ENCODE results near the gene ATOH8.

Gene ATOH8

DNA sequence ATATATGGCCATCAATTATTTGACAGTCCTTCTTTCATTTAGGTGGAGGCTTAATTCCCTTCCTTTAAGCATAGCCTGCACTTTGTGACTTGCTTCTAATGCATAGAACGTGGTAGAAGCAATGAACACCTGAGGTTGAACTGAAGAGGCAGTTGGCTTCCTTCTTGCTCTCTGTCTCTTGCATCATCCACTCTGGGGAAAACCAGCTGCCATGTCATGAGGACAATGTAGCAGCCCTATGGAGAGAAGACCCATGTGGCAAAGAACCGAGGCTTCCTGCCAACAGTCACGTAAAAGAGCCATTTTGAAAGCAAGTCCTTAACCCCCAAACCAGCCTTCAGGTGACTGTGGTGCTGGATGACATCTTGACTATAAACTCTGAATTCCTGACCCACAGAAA is 46.8 kb downstream of the ATOH8 start:
- no peak for FAIRE-seq
- DNase-seq (ENCODE audit: low spot score), result no peak

DNA sequence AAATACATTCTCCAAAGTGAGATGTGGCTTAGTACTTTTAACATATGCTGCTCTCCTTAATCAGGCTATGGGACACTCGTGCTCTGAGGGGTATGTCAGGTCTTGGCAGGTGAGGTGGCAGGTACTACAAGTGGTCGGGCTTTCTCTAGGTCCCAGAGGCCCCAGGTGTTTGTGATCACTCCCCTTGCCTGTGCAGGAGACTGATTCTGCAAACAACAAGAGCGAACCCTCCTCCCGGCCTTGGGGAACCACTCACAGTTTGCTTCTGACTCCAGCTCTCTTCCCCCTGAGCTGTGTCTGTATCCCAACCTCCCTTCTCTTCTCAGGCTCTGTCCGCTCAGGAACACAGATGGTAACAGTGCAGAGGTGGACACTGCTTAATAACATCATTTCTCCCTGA is 48.1 kb downstream of the ATOH8 start:
- DNase-seq (ENCODE audit: low spot score), result no peak
- no peak for FAIRE-seq

DNA sequence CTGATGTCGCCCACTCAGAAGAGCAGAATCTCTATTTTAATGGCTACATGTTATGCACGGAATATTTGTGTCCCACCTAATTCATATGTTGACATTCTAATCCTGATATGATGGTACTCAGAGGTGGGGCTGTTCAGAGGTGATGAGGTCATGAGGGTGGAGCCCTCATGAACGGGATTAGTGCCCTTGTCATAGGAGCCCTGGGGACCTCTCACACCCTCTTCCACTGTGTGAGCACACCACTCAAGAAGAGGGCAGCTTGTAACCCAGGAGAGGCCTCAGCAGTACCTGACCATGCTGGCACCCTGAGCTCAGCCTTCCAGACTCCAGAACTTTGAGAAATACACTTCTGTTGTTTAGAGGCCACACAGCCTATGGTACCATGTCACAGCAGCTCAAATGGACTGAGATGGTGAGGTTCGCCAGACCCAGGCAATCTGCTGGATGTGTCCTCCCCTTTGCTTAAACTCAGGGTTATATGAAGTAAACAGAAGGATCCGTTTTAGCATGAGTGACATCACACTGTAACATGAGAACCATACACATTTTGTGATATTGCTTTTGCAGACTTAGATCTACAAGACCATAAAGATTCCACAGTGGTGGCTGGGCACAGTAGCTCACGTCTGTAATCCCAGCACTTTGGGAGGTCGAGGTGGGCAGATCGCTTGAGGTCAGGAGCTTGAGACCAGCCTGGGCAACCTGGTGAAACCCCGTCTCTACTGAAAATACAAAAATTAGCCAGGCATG is 48.7 kb downstream of the ATOH8 start:
- FAIRE-seq (no peak), DNase-seq (ENCODE audit: low spot score) (no peak)

- no peak for FAIRE-seq
- DNase-seq (ENCODE audit: low spot score), result no peak
These were observed 50.1 kb downstream of the ATOH8 start for GRCh38 chr2:85803704-85804425.

- FAIRE-seq (no peak), DNase-seq (ENCODE audit: low spot score) (no peak)
These were observed 50.8 kb downstream of the ATOH8 start for GRCh38 chr2:85804583-85804982.

DNA sequence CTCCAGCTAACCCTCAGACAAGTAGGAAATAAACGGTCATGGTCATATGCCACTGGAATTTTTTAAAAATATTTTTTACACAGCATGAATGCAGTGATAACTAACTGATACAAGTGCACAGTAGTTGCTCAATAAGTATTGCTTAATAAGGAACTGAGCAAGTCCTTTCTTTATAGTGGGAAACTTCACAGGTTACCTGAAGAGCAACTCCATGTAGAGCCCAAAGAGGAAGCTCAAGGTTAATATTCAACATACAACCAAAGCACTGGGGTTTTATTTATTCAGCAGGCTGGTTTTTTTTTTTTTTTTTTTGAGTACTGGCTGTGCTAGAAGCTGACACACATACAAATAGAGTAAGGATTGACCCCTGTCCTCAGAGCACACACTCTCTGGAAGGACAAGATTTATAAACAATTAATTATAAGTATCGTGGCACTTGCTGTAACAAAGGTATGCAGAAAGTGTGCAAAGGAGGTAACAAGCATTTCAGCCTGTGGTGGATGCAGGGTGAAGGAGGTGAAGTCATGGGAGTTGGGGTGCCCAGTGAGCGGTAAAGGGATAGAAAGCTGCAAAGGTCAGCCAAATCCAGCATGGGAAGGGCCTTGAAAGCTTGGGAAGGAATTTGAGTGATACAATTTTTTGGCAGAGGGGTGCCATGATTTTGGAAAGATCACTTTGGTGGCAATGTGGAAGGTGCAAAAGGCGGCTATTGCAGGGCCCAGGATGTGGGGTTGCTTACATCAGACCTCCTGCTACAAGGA is 52.7 kb downstream of the ATOH8 start:
- FAIRE-seq (peak; percentile 82), DNase-seq (ENCODE audit: low spot score) (peak; percentile 55)

DNA sequence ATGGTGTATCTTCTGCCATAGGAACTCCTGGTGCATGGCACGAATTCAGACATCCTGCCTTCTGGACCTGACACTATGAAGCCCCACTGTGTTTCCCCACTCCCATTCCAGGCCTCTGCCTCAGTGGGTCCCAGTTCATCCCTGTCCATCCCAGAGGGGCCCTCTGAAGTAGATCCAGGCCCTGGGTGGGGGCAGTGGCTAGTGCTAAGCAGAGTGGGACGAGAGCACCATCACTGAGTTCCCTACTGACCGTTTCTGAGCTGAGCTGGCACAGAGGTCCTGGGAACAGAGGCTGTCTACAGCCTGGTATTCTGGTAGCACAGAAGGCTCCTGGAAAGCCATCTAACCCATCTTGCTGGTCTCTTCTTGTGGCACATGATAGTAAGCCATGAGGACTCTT is 54.0 kb downstream of the ATOH8 start:
- FAIRE-seq (no peak), DNase-seq (ENCODE audit: low spot score) (no peak)

DNA sequence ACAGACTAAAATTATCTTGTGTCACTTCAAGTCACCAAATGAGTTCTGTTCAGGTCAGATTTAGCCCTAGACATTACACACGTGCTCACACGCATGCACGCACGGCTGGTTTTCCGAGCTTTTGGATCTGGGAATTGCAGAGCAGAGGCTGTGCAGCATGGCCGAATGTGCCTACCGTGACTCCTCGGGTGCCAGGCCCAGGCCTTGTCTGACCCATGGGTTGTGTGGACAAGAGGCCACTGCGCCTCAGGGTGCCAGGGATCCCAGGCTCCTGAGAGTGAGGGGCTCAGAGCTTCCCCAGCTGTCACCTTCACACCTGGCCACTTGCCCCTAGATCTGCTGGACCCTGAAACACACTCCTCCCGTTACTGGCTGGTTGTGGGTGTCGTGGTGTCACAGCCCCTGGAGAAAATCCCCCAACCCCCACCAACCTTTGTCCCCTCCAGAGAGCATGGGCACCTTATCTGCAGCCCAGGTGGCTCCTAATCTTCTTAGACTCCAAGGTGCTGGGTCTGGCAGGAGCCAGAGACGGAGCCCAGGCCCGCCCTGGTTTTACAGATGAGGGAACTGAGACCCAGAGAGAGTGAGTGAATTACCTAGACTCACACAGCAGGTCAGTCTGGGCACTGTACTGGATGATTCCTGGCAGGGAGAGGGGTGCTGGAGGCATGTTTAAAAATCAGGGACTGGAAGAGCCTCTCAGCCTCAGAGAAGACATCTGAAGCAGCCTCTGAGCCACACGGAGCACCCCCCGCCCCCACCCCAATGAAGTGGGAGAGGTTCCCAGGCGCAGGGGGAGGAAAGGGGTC is 56.8 kb downstream of the ATOH8 start:
- DNase-seq (ENCODE audit: low spot score), result no peak
- no peak for FAIRE-seq

DNA sequence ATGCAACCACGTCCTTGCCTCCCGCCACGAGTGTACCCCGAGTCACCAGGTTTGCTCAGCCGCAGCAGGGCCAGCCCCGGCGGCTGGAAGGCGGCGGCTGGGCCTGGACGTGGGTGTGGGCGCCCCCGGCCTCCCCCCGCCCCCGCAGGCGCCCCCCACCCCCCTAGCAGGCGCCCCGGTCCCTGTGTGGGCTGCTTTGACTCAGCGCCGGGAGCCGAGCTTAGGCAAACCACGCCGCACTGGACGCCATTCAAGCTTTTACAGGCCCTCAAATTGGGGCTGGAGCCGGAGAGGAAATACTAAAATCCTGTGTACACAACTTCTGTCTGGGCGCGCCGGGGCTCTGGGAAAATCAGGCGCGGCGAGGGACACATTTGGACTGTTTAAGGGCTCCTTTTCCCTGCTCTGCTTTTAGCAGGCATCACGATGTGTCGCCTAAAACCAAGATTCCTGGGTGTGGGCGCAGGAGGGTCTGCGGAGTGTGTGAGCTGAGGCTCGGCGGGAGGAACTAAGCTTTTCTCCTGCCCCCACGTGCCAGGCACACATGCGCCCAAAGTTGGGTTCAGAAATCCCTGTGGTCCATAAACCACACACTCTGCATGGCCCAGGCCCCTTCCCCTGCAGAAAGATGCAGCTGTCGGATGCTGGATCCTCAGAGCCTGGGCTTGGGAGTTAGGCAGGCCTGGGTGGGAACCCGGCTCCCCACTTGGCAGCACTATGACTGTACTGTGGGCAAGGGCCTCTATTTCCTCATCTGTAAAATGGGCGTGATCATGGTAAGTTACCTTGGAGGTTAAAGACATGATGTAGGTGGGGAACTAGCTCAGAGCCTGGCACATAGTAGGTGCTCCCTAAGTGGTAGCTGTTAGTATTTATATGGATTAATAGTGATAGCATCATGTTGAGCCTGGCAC is 57.6 kb downstream of the ATOH8 start:
- no peak for DNase-seq (ENCODE audit: low spot score)
- no peak for FAIRE-seq

DNA sequence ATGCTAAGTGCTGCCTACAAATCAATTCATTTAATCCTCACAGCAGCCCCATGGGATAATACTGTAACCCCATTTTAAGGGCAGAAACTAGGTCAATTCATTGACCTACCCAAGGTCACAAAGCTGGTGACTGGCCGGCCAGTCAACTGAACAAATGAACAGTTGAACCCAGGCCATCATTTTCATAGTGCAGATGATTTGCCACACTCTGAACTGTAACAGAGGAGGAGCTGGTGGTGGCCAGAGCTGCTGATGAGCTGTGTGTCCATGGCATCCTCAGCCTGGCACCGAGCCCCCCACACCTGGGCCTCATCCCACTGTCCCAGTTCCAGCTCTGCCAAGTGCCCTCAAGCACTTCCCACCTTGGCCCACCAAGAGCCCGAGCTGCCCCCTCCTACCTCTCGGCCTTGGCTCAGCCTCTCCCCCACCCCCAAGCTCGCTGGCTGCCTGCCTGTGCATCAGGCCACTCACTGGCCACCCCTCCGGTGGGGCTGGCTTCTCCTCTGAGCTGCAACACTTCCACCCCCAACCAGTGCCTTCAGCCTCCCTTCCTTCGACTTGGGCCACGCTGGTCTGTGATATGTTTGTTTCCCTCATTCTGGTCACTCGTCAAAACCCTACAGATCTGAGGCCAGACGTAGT is 58.4 kb downstream of the ATOH8 start:
- no peak for DNase-seq (ENCODE audit: low spot score)
- FAIRE-seq, result no peak

DNA sequence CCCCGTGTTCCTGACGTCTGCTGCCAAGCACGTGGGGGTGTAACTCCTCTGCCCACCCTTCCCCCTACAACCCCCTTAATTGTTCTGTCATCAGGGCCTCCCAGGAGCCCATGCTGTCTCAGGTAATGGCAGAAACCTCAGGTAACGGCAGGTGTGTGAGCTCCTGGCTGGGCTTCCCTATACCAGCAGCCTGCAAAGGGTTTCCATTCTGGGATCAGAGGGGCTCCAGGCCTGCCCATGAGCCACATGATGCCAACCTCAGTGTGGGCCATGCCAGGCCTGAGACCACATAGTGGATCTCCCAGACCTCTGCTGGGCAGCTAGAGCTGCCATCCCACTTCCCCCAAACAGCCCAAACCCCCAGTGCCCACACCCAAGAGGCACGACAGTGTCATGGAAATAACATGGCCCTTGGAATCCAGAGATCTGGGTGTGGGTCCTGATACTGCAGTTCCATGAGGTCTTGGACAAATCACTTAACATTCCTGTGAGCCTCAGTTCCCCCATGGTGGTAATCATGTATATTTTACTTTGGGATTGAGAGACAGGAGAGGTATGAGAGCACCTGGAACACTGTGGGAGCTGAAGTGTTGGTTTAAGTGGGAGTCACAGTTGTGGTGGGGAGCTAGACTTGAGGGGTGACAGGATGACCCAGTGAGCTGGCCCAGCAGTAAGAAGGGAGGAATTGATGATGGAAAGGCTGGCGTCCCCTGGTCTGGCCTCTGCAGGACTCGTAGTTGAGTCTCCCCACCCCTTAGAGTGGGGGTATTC is 59.6 kb downstream of the ATOH8 start:
- no peak for FAIRE-seq
- DNase-seq (ENCODE audit: low spot score), result no peak

GRCh38 chr2:85813982-85814801 is 60.4 kb downstream of the ATOH8 start:
- FAIRE-seq (no peak), DNase-seq (ENCODE audit: low spot score) (peak; percentile 73)

GRCh38 chr2:85814802-85815550 is 61.2 kb downstream of the ATOH8 start:
- no peak for DNase-seq (ENCODE audit: low spot score)

GRCh38 chr2:85819811-85820510 is 66.2 kb downstream of the ATOH8 start:
- DNase-seq (ENCODE audit: low spot score) (no peak), FAIRE-seq (no peak)

More at GRCh38 chr2:85814802-85815550, 61.2 kb downstream of the ATOH8 start:
- no peak for FAIRE-seq

DNA sequence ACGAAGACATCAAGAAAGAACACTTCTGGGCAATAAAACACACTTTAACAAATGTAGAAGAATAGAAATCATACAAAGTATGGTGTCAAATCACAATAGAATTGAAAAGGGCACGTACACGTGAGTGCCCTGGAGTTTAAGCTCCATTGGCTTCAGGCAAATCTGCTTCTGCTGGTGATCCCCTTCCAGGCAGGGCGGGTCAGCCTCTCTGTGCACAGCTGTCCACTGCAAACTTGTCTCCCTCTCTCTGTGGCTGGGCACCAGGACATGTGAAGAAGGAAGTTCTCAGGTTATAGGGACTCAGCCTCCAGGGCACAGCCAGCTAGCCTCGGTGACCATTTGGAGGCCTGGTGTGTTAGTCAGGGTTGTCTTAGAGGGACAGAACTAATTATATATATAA is 69.0 kb downstream of the ATOH8 start:
- no peak for DNase-seq (ENCODE audit: low spot score)
- no peak for FAIRE-seq

DNA sequence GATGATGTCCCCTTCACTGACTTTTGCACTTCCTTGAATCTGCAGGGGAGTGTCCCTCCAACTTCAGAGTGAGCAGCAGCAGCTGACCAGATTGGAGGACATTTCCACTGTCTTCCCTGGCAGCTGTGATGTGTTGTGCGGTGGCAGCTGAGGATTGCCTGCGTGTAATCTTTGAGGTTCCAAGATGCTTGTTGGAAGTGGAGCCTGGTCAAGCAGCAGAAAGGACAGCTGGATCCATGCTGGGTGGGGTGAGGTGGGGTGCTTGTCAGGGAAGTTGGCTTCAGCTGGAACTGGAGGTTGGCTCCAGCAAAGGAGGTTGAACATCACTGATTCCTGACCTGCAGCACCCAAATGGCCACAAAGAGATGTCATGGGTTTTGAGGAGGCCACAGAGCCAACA is 70.2 kb downstream of the ATOH8 start:
- DNase-seq (ENCODE audit: low spot score), result no peak
- no peak for FAIRE-seq
